Cardiac muscle cell (in vitro differentiated cells and primary cell): ENCODE data around the gene ANKRD2. TPM values are rescaled to one million over a fixed set of nuclear protein-coding genes. Genes with fewer than 3 reads are reported as not detected.
A peak's percentile ranks its signal among the peaks of the same experiment; 100 is the strongest.
"Not testable (repeated sequence)": the region's sequence is repeated elsewhere in the genome, so short reads cannot be mapped to it uniquely, and the experiment has no call there.

Experiments used
- DNase-seq, 2 donors: peaks; one replicate each; pipeline versions ENCODE4 v3.0.0 to v3.0.0-alpha.2; 2010 to 2017; ENCODE audit warnings: low read depth in 1 of 2, low spot score in 1 of 2
- H3K27ac ChIP-seq: fragments of 200-600 bp; sonication (generic); 2 replicates; pipeline ENCODE4 v1.5.1; 2016
- H3K27me3 ChIP-seq: fragments of 200-600 bp; sonication (generic); 2 replicates; pipeline ENCODE4 v1.6.0; 2016; ENCODE audit warnings: control low read depth
- H3K36me3 ChIP-seq: fragments of 200-600 bp; sonication (generic); 2 replicates; pipeline ENCODE4 v1.5.1; 2016; ENCODE audit warnings: control low read depth
- H3K4me1 ChIP-seq: fragments of 200-600 bp; sonication (generic); 2 replicates; pipeline ENCODE4 v1.8.1; 2017; ENCODE audit warnings: low read depth, mild to moderate bottlenecking, mixed run types
- H3K4me3 ChIP-seq: fragments of 200-600 bp; sonication (generic); 2 replicates; pipeline ENCODE4 v1.5.1; 2016; ENCODE audit warnings: mild to moderate bottlenecking
- H3K9me3 ChIP-seq: fragments of 200-600 bp; sonication (generic); 2 replicates; pipeline ENCODE4 v1.5.1; 2017; ENCODE audit warnings: low read depth, mild to moderate bottlenecking, control low read depth
- CTCF ChIP-seq: IDR thresholded peaks from 2 replicates; pipeline ENCODE4 v1.5.1; 2012; ENCODE audit warnings: low read depth, mild to moderate bottlenecking, low read length
- polyA plus RNA-seq: library from polyadenylated mRNA; unstranded; fragments of >200 nt; fragmentation: Nextera tagmentation; extraction: Ambion mirVana; gene quantifications from 2 replicates; pipeline ENCODE4 v1.2.1, GENCODE V29; 2016
- total RNA-seq: library from RNA; depleted of rRNA; stranded (reverse); fragments of >200 nt; gene quantifications from 2 replicates; pipeline ENCODE4 v1.2.3, GENCODE V29; 2016

The ANKRD2 gene
- total and polyA plus RNA-seq, 2 experiments from 2014 or later: not detected

- no peak overlapping the region for H3K4me3 ChIP-seq
- peaks cover 6% of the 10 kb centered on the region for H3K4me1 ChIP-seq
- no peaks in the 10 kb centered on the region for H3K9me3 ChIP-seq
- no peaks in the 10 kb centered on the region for H3K36me3 ChIP-seq
- DNase-seq: no peak
- H3K27me3 ChIP-seq: no peaks in the 10 kb centered on the region
- peak overlapping the region; percentile 73 for H3K27ac ChIP-seq
- TF ChIP-seq CTCF: no peak
These were observed 2.6 kb downstream of the ANKRD2 start for GRCh38 chr10:97575127-97575668.

GRCh38 chr10:97576487-97576886 is 3.9 kb downstream of the ANKRD2 start:
- not testable (repeated sequence) for H3K9me3 ChIP-seq, DNase-seq, H3K36me3 ChIP-seq, H3K4me1 ChIP-seq, H3K27ac ChIP-seq, H3K27me3 ChIP-seq, H3K4me3 ChIP-seq

GRCh38 chr10:97577701-97578100 is 5.1 kb downstream of the ANKRD2 start:
- Histone ChIP-seq H3K36me3 (no peaks in the 10 kb centered on the region), H3K4me1 (peaks cover 6% of the 10 kb centered on the region), H3K27ac (no peak overlapping the region), H3K27me3 (no peaks in the 10 kb centered on the region), H3K4me3 (no peak overlapping the region), H3K9me3 (no peaks in the 10 kb centered on the region)
- no peak for DNase-seq
- no peak for TF ChIP-seq CTCF

- Histone ChIP-seq H3K9me3 (no peaks in the 10 kb centered on the region), H3K36me3 (no peaks in the 10 kb centered on the region), H3K27me3 (no peaks in the 10 kb centered on the region), H3K4me1 (peaks cover 6% of the 10 kb centered on the region), H3K4me3 (no peak overlapping the region), H3K27ac (no peak overlapping the region)
- DNase-seq: no peak
- no peak for TF ChIP-seq CTCF
These were observed 5.7 kb downstream of the ANKRD2 start for GRCh38 chr10:97578171-97578844.

GRCh38 chr10:97580421-97581367 is 8.1 kb downstream of the ANKRD2 start:
- no peaks in the 10 kb centered on the region for H3K9me3 ChIP-seq
- no peak for TF ChIP-seq CTCF
- no peak overlapping the region for H3K4me3 ChIP-seq
- H3K4me1 ChIP-seq: peaks cover 5% of the 10 kb centered on the region
- no peak overlapping the region for H3K27ac ChIP-seq
- no peaks in the 10 kb centered on the region for H3K27me3 ChIP-seq
- no peaks in the 10 kb centered on the region for H3K36me3 ChIP-seq
- no peak for DNase-seq

- TF ChIP-seq CTCF: no peak
- Histone ChIP-seq H3K27ac (no peak overlapping the region), H3K4me1 (peaks cover 5% of the 10 kb centered on the region), H3K27me3 (no peaks in the 10 kb centered on the region), H3K9me3 (no peaks in the 10 kb centered on the region), H3K36me3 (no peaks in the 10 kb centered on the region), H3K4me3 (no peak overlapping the region)
- DNase-seq: no peak
These were observed 9.6 kb downstream of the ANKRD2 start for GRCh38 chr10:97582169-97582568.
